ENCODE data around the gene EMID1. TPM values are rescaled to one million over a fixed set of nuclear protein-coding genes. Genes with fewer than 3 reads are reported as not detected.

Gene EMID1
- total and polyA plus RNA-seq, 8 donors, result 6.2 to 16.8 (median 10.0) TPM

DNA sequence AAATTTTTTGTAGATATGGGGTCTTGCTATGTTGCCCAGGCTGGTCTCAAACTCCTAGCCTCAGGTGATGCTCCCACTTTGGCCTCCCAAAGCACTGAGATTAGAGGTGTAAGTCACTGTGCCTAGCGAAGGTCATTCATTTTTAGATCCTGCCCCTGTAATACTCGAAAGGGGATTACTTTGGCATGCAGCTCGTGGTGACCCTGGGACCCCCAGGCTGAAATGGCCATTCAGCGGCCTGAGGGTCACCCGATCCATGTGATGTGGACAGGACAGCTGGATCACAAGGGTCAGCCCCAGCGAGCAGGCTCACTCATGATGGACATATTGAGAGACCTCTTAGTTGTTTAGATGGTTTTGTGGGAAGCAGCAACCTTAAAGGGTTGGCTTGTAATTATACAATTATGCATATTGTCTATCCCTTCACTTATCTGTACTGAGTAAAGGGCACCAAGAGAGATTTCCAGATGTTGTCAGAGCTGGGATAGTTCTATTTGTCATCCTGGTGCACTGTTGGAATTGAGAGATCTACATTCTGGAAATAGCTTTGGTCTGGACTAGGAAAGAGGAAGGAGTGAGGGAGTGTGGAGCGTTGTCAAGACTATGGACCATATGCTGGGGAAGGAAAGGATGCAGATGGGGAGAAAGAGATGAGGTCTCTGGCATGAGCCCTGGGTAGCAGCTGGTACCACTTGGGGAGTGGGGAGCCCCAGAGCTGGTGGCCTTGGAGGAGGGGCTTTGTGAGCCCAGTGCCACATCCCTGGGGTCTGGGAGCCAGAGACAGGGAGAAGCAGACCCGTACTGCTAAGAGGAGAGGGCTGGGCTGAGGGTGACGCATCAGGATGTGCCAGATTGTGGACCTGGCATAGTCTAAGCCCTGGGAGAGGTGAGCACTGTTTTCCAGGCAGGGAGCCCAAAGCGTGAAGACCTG, 46.5 kb downstream of the EMID1 start:
- FAIRE-seq (no peak), DNase-seq (no peak), ATAC-seq (no peak)
- Histone ChIP-seq H3K4me3 (no peak overlapping the region), H3K27ac (no peak overlapping the region), H3K4me1 (no peaks in the 10 kb centered on the region), H3K9me3 (no peaks in the 10 kb centered on the region), H3K36me3 (no peaks in the 10 kb centered on the region), H3K27me3 (no peaks in the 10 kb centered on the region)
- TF ChIP-seq, protein P1, sequence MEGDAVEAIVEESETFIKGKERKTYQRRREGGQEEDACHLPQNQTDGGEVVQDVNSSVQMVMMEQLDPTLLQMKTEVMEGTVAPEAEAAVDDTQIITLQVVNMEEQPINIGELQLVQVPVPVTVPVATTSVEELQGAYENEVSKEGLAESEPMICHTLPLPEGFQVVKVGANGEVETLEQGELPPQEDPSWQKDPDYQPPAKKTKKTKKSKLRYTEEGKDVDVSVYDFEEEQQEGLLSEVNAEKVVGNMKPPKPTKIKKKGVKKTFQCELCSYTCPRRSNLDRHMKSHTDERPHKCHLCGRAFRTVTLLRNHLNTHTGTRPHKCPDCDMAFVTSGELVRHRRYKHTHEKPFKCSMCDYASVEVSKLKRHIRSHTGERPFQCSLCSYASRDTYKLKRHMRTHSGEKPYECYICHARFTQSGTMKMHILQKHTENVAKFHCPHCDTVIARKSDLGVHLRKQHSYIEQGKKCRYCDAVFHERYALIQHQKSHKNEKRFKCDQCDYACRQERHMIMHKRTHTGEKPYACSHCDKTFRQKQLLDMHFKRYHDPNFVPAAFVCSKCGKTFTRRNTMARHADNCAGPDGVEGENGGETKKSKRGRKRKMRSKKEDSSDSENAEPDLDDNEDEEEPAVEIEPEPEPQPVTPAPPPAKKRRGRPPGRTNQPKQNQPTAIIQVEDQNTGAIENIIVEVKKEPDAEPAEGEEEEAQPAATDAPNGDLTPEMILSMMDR (IDR thresholded peaks at IDR 0.05), result no peak
- intact Hi-C loops (cut with DNase I), result no loop called here
- 88 to 90% methylated on average over 10 of the region's 10 CpGs for WGBS, 2 donors

DNA sequence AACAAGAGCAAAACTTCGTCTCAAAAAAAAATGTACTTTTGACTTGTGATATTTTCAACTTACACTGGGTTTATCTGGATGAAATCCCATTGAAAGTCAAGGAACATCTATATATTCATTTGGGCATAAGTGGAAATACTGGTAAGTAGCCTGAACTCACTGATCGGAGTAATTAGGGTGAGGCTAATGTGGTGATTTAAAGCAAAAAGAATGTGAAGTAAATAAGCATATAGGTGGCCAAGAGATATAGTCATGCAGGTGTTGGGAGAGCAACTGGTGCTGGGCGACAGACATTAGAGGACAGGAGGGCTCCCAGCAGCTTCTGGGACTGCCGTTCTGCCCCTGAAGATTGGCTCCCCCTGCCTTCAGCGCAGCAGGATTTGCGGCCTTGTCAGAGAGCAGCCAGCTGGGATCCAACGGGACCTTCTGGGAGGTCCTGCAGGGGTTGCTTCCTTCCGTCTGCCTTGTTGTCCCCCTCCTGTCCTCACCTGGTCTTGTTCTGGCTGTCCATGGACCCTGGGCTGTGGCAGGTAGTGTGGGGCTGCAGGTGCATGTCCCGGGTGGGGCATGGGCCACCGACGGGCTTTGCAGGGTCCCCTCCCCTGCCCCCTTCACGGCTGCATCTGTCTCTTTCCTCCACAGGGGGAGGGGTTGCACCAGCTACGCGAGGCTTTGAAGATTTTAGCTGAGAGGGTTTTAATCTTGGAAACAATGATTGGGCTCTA, 48.0 kb downstream of the EMID1 start:
- no peaks in the 10 kb centered on the region for H3K4me1 ChIP-seq
- 77 to 82% methylated on average over 14 of the region's 14 CpGs for WGBS, 2 donors
- H3K9me3 ChIP-seq, result no peaks in the 10 kb centered on the region
- TF ChIP-seq, protein P1 (IDR thresholded peaks at IDR 0.05), result no peak
- H3K36me3 ChIP-seq, result no peaks in the 10 kb centered on the region
- no peak overlapping the region for H3K4me3 ChIP-seq
- FAIRE-seq, result no peak
- H3K27ac ChIP-seq, result no peak overlapping the region
- no peak for ATAC-seq
- no peaks in the 10 kb centered on the region for H3K27me3 ChIP-seq
- no peak for DNase-seq
- intact Hi-C loops (cut with DNase I), result no loop called here

DNA sequence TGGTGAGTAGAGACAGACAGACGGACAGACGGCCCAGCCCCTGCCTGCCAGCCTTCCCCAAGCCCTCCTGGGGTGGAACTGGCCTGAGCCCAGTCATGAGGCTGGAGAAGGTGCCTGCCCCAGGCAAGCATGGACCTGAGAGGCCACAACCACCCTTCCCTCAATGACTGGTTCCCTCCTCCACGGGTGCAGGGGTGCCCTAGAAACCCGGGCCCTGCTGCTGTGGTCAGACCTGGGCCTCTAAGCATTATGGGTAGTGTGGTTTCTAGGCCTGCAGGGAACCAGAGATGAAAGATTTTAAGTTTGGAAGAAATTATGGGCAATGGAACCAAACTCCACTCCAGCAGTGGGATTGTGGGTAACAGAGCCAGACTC, 48.6 kb downstream of the EMID1 start:
- WGBS, 2 donors, result 67 to 88% methylated on average over 4 of the region's 4 CpGs
- intact Hi-C loops (cut with DNase I), result no loop called here
- FAIRE-seq, result no peak

DNA sequence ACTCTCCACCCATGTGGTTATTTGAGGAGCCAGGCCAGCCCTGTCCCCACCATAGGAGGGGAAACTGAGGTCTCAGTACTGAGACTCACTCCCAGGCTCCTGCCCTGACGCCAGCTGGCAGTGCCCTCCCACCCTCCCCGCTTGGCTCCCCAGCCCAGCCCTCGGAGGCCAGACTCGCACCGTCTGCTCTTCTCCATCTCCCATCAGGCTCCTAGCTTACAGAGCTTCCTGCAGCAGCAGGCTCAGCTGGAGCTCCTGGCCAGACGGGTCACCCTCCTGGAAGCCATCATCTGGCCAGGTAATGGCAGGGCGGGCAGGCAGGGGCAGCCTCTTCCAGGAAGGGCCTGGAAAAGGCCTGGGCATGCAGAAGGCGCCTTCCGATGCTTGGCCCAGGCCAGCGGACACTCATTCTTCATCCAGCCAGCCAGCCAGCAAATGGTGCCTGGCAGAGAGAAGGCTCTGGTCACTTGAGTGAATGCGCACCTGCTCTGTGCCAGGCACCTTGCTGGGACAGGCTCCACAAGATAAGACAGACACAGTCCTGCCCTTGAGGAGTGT, 49.4 kb downstream of the EMID1 start:
- H3K9me3 ChIP-seq, result no peaks in the 10 kb centered on the region
- no peak for DNase-seq
- no peak for FAIRE-seq
- WGBS, 2 donors, result 96% methylated on average over 10 to 11 of the region's 11 CpGs
- no peak overlapping the region for H3K27ac ChIP-seq
- TF ChIP-seq, protein P1 (IDR thresholded peaks at IDR 0.05), result no peak
- intact Hi-C loops (cut with DNase I), result no loop called here
- H3K27me3 ChIP-seq, result no peaks in the 10 kb centered on the region
- H3K36me3 ChIP-seq, result no peaks in the 10 kb centered on the region
- no peaks in the 10 kb centered on the region for H3K4me1 ChIP-seq
- H3K4me3 ChIP-seq, result no peak overlapping the region
- no peak for ATAC-seq

More for the DNA sequence above, 48.6 kb downstream of the EMID1 start:
- DNase-seq, result no peak
- no peaks in the 10 kb centered on the region for H3K36me3 ChIP-seq
- no peaks in the 10 kb centered on the region for H3K27me3 ChIP-seq
- no peak overlapping the region for H3K4me3 ChIP-seq
- H3K9me3 ChIP-seq, result no peaks in the 10 kb centered on the region
- ATAC-seq, result no peak
- no peaks in the 10 kb centered on the region for H3K4me1 ChIP-seq
- no peak overlapping the region for H3K27ac ChIP-seq
- TF ChIP-seq, protein P1 (IDR thresholded peaks at IDR 0.05), result no peak
